GM21447 (cell line): Measurements from ENCODE around the gene CDAN1.

ENCODE experiments used
- ATAC-seq: cut with Tn5 transposase; IDR thresholded peaks from one replicate; pipeline ENCODE4 v1.9.1; 2021; ENCODE audit not compliant: unreplicated experiment

Gene CDAN1

GRCh38 chr15:42735382-42736165, 1.4 kb downstream of the CDAN1 start:
- ATAC-seq: no peak

DNA sequence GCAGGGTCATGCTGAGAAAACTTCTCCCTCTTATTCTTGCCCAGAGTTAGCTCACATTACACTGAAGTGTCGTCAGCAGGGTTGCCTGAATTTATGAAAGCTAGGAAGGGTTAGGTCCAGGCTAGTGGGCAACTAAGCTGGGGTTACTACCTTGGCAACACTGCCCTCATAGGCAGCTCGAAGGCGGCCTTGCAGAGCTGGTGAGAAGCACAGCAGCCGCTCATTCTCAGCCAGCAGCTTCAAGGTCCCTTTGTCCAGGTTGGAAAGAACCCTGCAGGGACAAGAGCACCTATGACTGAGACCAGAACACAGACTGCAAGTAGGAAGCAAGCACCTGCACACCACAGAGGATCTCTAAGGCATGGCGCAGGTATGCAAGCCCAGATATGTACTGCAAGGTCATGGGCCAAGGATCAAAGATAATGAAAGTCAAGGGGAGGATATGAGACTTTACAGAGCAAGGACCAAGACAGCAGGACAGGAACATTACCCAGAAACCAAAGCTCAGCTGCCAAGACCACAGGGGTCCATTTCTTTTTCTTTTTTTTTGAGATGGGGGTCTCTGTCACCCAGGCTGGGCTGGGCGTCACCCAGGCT, 2.8 kb downstream of the CDAN1 start:
- ATAC-seq: no peak

DNA sequence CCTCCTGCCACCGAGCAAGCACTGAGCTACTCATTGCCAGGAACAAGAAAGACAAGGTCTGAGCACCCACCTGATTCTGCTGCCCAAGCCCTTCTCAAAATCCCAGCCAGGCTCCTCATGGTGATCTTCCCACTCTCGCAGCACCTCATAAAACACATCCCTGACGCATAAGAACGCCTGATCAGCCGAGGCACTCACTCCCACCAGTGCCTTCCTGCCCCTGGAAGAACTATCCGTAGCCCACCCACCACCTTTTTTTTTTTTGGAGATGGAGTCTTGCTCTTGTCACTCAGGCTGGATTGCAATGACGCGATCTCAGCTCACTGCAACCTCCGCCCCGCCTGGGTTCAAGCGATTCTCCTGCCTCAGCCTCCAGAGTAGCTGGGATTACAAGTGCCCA, 3.9 kb downstream of the CDAN1 start:
- ATAC-seq: no peak

GRCh38 chr15:42732095-42732827, 4.7 kb downstream of the CDAN1 start:
- no peak for ATAC-seq

DNA sequence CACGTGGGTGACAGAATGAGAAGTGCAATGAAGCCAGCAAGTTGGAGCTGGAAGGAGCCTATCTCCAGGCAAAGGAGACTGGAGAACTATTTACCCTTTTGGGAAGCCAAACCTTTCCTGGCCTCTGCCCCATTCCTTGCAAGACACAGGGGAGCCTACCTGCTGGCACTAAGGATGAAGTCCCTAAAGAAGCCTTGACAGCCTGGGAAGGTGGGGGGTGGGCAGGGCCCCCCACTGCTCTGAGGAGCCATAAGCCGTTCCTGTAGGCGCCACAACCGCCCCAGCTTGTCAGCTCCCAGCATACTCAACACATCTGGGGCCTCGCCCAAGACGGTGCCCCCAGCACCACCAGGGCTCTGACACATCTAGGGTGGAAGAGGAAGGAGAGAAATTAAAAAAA, 5.5 kb downstream of the CDAN1 start:
- no peak for ATAC-seq

GRCh38 chr15:42730536-42730935, 6.4 kb downstream of the CDAN1 start:
- ATAC-seq: no peak

- no peak for ATAC-seq
These were observed 6.8 kb downstream of the CDAN1 start for GRCh38 chr15:42730135-42730534.

DNA sequence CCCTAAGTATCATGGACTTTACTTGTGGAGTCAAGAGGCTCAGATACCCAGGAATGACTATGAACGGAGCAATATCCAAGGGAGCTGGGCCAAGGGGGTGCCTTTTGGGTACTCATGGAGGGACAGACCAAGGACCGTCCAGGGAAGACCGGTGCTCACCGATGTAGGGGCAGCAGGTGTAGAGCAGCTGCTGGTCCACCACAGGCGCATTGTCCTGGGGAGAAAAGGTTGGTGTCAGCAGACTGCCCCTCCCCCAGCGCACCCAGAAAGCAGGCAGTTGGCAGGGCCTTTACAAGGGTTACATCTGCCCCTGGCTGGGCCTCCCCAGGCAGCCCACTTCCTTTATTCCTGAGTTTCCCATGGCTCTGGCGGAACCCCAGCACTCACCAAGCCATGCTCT, 7.5 kb downstream of the CDAN1 start:
- ATAC-seq: no peak

DNA sequence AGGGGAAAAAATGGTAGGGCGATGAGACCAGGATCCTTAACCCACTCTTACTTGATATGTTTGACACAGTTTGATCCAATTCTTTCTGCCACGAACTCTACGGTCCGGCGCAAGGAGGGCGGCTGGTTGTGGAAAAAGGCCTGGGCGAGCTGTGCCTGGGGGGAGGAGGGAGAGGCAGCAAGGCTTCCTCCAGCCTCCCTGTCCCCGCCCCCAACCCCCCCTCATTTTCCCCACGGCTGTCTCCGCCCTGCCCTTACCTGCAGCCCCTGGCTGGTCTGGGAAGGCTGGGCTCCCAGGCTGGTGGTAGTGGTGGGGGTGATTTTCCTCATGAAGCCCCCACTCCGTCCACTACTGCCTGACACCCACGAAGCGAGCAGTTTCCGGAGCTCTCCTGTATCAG, 8.0 kb downstream of the CDAN1 start:
- ATAC-seq: no peak

- ATAC-seq: no peak
These were observed 8.4 kb downstream of the CDAN1 start for GRCh38 chr15:42728560-42728959.

DNA sequence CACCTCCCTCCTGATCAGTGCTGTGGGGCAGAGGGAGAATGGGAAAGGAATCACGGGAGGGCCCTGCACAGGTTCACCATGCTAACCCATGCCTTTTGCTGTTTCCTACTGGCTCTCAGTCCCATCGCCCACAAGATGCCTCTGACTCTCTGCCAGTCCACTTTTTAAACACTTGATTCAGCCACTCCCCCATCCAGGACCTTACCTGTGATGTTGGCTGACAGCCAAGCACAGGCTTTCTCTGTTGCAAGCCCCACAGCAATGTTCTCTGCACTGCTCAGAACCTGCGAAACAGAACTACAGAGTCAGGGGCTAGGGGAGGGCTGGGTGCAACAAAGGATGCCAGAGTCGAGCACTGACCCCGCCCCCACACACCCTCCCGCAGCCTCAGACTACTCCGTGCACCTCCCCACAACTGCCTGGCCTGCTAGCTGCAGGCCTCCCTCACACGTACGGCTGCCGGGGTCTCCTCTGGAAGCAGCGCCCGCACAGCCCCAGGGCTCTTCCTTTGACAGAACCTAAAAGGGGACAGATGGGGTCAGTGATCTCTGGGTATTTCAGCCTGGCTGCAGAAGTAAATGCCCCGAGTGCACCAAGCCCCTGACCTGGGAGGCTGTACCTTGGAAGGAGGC, 9.1 kb downstream of the CDAN1 start:
- ATAC-seq: no peak

DNA sequence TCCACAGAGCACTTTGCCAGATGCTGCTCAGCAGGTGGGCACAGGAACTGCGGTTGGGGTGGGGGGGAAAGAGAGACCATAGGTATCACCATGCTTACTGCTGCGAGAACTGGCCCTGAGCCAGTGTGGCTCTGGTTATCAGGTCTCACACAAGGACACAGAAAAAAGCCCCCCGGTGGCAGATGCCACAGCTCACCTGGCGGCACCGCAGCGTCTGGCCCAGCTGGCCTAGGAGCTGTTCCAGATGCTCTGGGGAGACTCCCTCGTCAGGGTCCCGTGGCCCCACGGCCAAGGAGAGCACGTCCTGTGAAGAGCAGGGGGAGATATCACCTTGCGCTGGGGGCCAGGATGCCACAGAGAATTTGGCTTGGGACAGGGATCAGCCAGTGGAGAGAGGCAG, 10.8 kb downstream of the CDAN1 start:
- ATAC-seq: no peak

GRCh38 chr15:42725331-42725903, 11.5 kb downstream of the CDAN1 start:
- ATAC-seq: no peak

- ATAC-seq: no peak
These were observed 12.7 kb downstream of the CDAN1 start for GRCh38 chr15:42724276-42724675.

GRCh38 chr15:42723068-42723467, 13.9 kb downstream of the CDAN1 start:
- no peak for ATAC-seq

- ATAC-seq: no peak
These were observed 15.0 kb downstream of the CDAN1 start for GRCh38 chr15:42721916-42722315.

DNA sequence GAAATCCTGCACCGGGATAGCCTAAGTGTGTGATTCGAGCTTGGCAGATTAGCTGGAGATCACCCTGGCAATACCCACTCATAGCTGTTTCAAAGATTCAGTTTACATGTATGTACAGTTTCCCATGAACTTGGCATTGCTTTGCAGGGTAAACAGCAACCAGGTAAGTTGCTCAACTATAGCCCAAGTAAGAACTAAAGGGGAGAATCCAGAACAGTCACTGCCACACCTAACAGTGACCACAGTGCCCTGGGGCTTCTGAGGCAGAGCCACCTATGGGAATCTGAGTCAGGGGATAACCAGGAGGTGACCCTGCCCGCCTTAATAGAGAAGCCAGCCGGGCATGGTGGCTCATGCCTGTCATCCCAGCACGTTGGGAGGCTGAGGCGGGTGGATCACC, 15.9 kb downstream of the CDAN1 start:
- ATAC-seq: no peak

DNA sequence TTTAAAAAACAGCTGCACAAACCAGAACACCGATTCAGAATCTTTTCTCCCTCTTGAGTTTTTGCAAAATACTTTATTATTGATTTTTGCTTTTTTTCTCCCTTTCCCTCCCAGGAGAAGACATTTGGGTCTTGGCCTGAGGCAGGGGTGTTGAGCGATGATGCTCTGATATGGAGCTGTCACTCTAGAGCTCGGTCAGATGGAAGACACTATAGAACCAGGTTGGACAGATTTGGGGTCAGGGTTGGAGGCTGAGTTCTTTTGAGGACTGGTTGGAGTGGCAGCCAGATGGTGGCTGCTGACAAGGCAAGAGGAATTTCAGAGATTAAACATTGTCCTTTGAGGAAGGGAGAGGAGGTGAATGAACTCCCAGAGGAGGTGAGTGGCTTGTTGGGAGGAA, 16.9 kb downstream of the CDAN1 start:
- no peak for ATAC-seq

- ATAC-seq: no peak
These were observed 17.9 kb downstream of the CDAN1 start for GRCh38 chr15:42719043-42719442.

- no peak for ATAC-seq
These were observed 20.3 kb downstream of the CDAN1 start for GRCh38 chr15:42716626-42717025.

DNA sequence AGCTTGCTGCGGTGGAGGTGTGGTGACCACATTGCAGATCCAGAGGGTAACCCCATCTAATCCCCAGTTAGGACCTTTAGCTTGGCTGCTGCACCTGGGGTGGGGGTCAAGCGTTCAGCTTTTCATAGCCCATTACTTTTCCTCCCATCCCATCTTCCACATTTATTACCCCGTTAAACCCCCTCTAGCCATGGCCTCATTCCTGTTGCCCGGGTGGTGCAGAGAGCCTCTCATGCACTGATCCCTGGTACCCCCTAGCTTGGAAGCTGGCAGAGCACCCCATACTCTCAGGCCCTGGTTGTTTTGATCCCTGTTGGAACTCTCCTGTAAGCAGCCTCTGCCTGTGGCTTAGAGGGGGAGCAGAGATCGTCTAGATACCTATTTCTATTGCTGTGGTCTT, 20.8 kb downstream of the CDAN1 start:
- no peak for ATAC-seq
